HG02885 (cell line): ENCODE data around the gene SCAMP2.

Experiments used
- ATAC-seq: cut with Tn5 transposase; IDR thresholded peaks from one replicate; pipeline ENCODE4 v1.9.1; 2021; ENCODE audit warnings: mild to moderate bottlenecking; ENCODE audit not compliant: unreplicated experiment, poor library complexity

Gene SCAMP2

DNA sequence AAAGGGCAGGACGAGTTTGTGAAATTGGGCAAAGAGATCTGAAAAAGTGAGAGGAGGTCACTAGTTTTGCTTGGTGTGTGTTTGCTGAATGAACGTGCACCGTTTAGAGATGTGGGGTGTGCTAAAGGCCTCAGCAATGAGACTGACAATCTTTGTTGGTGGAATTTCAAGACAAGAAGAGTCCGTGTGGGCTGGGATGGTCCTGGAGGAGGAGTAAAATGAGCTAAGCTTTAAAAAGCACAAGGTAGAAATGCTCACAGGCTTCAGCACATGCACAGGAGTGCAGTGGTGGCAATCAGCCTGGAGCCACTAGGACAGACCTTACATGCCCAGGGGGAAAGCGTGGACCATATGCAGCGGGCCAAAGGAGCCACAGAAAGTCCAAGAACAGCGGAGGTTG lies 48.2 kb downstream of the SCAMP2 start:
- ATAC-seq = no peak

DNA sequence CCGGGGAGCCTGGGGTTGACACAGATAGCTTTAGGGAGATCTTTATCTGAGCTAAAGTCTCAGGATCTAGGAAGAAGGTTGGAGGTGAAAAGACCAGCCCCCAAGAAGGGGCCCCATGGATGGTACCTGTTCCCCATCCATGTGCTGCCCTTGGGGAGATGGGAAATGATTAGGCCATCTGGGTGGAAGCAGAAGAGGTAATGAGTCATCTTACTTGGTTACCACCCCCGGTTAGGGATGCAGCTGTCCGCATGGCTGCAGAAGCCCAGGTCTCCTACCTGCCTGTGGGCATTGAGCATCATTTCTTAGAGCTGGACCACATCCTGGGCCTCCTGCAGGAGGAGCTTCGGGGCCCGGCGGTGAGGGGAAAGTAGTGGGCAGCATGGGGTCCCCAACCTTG lies 49.8 kb downstream of the SCAMP2 start:
- no peak for ATAC-seq

DNA sequence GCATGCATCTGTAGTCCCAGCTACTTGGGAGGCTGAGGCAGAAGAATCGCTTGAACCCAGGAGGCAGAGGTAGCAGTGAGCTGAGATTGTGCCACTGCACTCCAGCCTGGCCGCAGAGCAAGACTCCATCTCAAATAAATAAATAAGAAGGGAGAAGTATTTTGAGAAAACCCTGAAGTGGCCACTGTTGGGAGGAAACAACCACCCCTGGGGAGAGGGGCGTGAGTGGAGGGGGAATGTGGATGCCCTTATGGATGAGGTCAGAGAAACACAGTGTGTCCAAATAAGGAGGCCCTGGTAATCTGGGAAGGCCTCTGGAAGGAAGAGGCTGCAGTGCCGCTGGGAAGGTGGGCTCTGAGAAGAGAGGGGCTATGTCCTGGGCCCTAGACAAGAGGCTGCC lies 50.9 kb downstream of the SCAMP2 start:
- no peak for ATAC-seq

- no peak for ATAC-seq
Observed at GRCh38 chr15:74821790-74822158, 51.4 kb downstream of the SCAMP2 start.

DNA sequence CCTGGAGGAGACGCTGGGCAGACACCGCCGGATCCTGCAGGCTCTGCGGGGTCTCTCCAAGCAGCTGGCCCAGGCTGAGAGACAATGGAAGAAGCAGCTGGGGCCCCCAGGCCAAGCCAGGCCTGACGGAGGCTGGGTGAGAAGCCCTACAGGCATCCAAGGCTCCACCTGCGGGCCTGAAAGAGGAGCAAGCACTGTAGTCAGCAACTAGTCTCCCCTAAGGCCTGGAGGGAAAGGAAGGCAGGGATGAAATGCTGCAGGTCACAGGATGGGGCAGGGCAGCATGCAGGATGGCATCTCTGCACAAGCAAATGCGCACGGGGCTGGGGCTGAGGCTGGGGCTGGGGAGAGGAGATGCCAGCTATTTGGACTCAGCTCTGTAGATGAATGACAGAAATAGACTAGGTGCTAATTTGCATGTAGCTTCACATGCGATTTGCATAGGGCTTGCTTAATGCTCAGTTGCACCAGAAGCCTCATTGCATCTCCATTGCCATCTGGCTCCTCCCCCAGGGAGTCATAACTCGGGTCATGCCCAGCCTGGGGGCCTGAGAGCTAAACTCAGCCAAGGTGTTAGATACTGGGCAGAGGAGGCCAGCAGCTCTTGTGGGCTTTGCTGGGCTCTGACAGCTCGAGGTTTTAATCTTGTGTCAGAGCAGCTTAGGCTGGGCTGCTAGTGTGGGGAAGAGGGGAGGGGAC lies 51.9 kb downstream of the SCAMP2 start:
- ATAC-seq = peak; percentile 64

DNA sequence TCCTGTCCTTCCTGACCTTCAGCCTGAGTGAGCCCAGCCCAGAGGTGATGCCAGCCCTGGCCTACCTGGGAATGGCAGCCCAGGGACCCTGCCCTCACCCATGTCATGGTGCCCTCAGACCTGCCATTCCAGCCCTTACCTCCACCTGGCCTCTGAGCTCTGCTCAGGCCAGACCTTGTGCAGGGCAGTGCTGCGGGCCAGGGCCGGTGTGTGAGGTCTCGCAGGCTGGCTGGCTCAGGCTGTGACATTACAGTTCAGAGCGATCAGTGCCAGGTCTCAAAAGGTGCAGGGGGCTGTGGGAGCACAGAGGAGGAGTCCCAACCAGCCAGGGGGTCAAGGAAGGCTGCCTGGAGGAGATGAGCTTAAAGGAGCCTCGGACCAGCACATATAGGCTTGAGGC lies 53.1 kb downstream of the SCAMP2 start:
- ATAC-seq = no peak

DNA sequence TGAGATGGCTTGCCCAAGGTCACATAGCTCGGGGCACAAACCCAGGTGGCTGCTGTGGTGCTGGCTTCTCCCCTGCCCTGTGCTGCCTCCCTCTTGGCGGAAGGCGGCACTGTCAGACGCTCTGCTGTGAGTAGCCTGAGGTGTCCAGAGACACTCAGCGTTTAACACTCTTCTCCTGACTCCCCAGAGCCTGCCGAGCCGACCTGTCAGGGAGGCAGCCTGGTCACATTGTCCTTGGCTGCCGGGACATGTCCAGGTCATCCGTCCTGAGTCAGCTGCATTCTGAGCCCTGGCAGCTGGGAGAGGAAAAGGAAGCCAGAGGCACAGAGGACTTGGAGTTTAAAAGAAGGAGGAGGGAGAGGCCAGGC lies 55.8 kb downstream of the SCAMP2 start:
- no peak for ATAC-seq

GRCh38 chr15:74816624-74817369 lies 56.4 kb downstream of the SCAMP2 start:
- ATAC-seq = no peak

DNA sequence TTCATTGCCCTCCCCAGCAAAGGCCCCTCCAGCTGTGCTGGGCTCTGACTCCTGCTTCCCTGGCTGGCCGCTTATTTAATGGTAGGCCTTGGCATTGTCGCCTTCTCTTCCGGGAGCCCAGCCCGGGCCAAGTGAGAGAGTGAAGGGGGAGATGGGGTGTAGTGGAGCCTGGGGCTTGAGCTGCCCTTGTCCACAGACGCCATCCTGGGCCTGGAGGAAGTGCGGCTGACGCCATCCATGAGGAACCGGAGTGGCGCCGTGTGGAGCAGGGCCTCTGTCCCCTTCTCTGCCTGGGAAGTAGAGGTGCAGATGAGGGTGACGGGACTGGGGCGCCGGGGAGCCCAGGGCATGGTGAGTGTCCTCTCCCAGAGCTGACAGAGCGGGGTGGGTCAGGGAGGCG lies 57.2 kb downstream of the SCAMP2 start:
- ATAC-seq = no peak

- no peak for ATAC-seq
Observed at GRCh38 chr15:74815121-74815934, 57.8 kb downstream of the SCAMP2 start.

- no peak for ATAC-seq
Observed at GRCh38 chr15:74812533-74812932, 60.6 kb downstream of the SCAMP2 start, which contains the start of gene LMAN1L. Gene LMAN1L, plus strand, starts transcription at chr15:74812835. Its CDS starts 20 bp downstream, at chr15:74812855.

DNA sequence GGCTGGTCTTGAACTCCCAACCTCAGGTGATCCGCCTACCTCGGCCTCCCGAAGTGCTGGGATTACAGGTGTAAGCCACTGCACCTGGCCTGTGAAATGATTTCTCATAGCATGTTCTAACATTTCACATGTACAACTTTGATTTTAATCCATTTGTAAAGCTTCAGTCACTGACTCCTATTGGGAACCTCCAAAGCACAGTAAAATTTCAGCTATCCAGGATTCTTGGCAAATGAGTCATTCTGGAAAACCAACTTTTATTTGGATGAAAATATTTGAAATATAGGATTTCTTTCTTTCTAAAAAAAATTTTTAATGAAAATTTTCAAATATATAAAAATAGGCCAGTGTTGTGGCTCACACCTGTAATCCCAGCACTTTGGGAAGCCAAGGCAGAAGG lies 63.2 kb downstream of the SCAMP2 start:
- ATAC-seq = no peak

DNA sequence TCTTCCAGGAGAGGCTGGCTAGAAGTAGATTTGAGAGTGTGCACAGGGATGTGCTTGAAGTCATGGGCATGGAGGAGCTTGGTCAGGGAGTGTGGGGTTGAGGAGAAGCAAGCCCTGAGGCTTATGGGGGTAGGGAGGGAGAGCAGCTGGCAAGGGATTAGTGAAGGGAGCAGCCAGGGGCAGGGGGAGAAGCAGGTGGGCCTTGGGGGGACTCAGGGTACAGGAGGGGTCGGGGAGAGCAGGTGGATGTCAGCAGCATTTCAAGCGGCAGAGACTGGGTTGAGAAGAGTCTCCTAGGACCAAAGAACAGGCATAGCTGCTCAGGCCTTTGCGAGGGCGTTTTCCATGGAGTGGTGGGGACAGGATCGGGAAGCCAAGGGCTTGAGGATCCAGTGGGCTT lies 63.9 kb downstream of the SCAMP2 start:
- no peak for ATAC-seq

DNA sequence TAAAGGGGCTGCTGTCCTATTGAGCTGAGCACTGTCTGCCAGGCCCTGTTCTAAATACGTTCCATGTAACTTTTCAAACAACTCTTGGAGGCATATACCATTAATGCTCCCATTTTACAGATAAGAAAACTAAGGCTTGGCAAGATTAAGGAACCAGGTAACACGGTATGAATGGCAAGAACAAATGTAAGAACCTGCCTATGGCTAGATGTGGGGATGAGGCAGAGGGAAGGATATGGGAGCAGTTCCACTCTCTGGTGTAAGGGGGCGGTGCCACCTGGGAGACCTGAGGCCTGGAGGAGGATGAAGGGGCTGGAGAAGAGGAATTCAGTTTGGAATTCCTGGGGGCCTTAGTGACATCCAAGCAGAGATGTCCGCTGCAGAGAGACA lies 64.3 kb downstream of the SCAMP2 start:
- no peak for ATAC-seq

DNA sequence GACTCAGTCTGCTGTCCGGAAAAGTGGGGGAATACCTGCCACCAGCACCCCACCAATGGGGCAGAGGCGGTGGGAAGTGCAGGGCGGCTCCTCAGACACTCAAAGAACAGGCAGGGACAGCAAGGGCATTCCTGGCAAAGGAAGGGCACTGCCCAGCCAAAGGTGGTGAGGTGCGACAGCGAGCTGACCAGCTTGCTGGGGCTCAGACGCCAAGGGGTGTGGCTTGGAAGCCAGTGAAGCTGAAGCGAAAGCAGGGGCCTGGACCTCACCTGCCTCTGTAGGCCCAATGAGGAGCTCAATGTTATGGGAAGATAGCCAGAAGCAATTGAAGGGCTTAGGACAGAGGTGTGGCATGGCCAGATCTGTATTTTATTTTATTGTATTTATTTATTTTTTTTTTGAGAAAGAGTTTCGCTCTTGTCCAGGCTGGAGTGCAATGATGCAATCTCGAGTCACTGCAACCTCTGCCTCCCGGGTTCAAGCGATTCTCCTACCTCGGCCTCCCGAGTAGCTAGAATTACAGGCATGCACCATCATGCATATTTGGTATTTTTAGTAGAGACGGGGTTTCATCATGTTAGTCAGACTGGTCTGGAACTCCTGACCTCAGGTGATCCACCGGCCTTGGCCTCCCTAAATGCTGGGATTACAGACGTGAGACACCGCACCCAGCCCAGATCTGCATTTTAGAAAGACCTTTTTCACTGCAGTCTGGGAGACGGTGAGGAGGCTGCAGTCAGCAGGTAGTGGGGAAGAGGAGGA lies 64.9 kb downstream of the SCAMP2 start:
- ATAC-seq = no peak

DNA sequence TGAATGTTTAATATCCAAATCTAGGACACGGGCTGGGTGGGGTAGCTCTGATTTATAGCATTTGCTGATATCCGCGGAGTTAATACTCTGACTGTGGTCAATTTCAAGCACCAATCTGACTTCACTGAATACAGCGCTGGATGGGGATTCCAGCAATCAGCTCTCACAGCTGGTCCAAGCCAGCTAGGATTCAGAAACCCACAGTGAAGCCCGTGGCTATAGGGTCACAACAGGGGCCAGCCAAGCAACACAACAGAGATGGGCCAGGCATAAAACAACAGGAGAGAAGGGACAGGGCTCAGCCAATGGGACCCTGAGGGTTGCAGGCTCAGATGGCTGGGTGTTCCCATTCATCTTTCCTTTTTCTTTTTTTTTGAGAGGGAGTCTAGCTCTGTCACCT lies 65.9 kb downstream of the SCAMP2 start:
- ATAC-seq = no peak

- no peak for ATAC-seq
Observed at GRCh38 chr15:74804935-74805334, 68.2 kb downstream of the SCAMP2 start.

DNA sequence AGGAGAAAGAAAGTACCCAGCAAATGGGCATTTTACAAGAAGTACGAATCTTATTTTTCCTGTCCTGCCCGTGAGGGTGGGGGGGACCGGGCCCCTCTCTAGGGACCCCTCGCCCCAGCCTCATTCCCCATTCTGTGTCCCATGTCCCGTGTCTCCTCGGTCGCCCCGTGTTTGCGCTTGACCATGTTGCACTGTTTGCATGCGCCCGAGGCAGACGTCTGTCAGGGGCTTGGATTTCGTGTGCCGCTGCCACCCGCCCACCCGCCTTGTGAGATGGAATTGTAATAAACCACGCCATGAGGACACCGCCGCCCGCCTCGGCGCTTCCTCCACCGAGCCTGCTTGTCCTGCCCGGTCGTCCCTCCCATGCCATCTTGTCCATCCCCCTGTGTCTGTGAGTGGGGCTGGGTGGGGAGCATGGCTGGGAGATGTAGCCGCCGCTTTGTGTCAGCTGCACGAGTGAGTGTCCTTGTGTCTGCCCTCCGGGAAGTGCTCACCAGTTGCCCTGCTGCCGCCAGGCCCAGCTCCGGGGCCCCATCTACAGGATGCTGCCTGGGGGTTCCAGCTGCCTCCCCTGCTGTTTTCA lies 70.2 kb downstream of the SCAMP2 start:
- no peak for ATAC-seq

- ATAC-seq = no peak
Observed at GRCh38 chr15:74802290-74802689, 70.9 kb downstream of the SCAMP2 start.

DNA sequence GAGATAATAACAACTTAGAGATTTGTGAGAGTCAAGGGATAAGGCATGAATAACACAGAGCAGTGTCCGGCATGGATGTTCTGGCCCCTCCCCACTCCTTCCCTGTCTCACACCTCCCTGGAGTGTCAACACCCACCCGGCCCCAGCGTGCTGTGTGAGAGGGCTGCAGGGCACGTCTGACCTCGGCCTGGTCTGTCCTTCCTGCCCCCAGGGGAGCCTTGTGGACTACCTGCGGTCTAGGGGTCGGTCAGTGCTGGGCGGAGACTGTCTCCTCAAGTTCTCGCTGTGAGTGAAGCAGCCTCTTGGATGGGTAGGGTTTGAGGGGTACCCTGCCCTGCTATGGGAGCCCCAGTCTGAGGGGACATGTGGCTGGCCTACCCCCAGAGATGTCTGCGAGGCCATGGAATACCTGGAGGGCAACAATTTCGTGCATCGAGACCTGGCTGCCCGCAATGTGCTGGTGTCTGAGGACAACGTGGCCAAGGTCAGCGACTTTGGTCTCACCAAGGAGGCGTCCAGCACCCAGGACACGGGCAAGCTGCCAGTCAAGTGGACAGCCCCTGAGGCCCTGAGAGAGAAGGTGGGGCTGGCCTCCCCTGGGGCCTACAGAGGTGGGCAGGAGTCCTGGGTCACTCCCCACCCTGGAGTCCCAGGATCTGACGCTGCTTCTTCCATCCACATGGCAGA lies 71.7 kb downstream of the SCAMP2 start:
- ATAC-seq = no peak
